HCT116 (cell line): Measurements from ENCODE around the gene ACTL9. TPM values are rescaled to one million over a fixed set of nuclear protein-coding genes. Genes with fewer than 3 reads are reported as not detected.

Source experiments
- ATAC-seq: fragments of 200-7000 bp; cut with Tn5 transposase; 2 replicates; pipeline ENCODE4 v1.9.1; 2020; ENCODE audit warnings: mild to moderate bottlenecking, moderate library complexity
- BruUV-seq: library from RNA; stranded (reverse); fragments of 400-500 nt; replicated peaks from 2 replicates; lab custom pipeline; 2021; lab: Mats Ljungman, UMichigan
- CTCF ChIA-PET: fragments of 300-600 bp; sonication (Branson Sonifier 250); formaldehyde crosslinking; loops from one replicate; lab custom pipeline; 2021; ENCODE audit warnings: antibody characterized with exemption; lab: Charles Lee
- POLR2A ChIA-PET: fragments of 300-600, 350-600 bp; sonication (Branson Sonifier 250); formaldehyde crosslinking; loops from one replicate; lab custom pipeline; 2021; ENCODE audit warnings: antibody characterized with exemption; lab: Charles Lee
- RAD21 ChIA-PET, 2 experiments: fragments of 300-600 bp; sonication (Branson Sonifier 250); formaldehyde crosslinking; loops; one replicate each; lab custom pipeline; 2023; ENCODE audit warnings: low total read pairs in 2 of 2; ENCODE audit not compliant: uncharacterized antibody in 2 of 2, unreplicated experiment in 2 of 2, low non-redundant PET in 1 of 2; lab: Charles Lee
- DNase-seq: peaks from one replicate; pipeline ENCODE4 v3.0.0-alpha.2; 2010; ENCODE audit warnings: low read depth, low spot score
- H2AFZ ChIP-seq: fragments of 200-600 bp; shearing (Covaris generic), sonication (generic); 2 replicates; pipeline ENCODE4 v1.6.1; 2017; ENCODE audit warnings: low read depth, mixed run types, mixed read lengths, antibody characterized with exemption, low read length; ENCODE audit not compliant: poor library complexity, severe bottlenecking
- H3K27ac ChIP-seq: 2 replicates; pipeline ENCODE4 v1.5.1; 2012; ENCODE audit warnings: low read depth, low read length
- H3K27me3 ChIP-seq: fragments of 200-600 bp; sonication (generic); 2 replicates; pipeline ENCODE4 v1.6.1; 2016; ENCODE audit warnings: mixed run types, low read length, mixed read lengths; ENCODE audit not compliant: insufficient read depth
- H3K36me3 ChIP-seq, 2 experiments: fragments of 200-500 bp in 1 of 2; fragments of 200-600 bp in 1 of 2; sonication (Bioruptor generic) in 1 of 2; sonication (generic) in 1 of 2; 2 replicates each; pipeline versions ENCODE4 v1.5.1 to v1.6.1; 2014 to 2016; ENCODE audit warnings: low read length in 2 of 2, inconsistent platforms in 1 of 2, mixed read lengths in 1 of 2, mixed run types in 1 of 2; ENCODE audit not compliant: insufficient read depth in 2 of 2, control insufficient read depth in 1 of 2
- H3K4me1 ChIP-seq, 2 experiments: fragments of 200-600 bp in 1 of 2; sonication (generic) in 1 of 2; 2 replicates each; pipeline versions ENCODE4 v1.5.1 to v1.6.1; 2012 to 2017; ENCODE audit warnings: low read length in 2 of 2, inconsistent platforms in 1 of 2, mild to moderate bottlenecking in 1 of 2, mixed read lengths in 1 of 2, mixed run types in 1 of 2, moderate library complexity in 1 of 2; ENCODE audit not compliant: insufficient read depth in 2 of 2, control insufficient read depth in 1 of 2
- H3K4me2 ChIP-seq: fragments of 200-600 bp; sonication (generic); 2 replicates; pipeline ENCODE4 v1.6.1; 2017; ENCODE audit warnings: mixed run types, low read length, mixed read lengths
- H3K4me3 ChIP-seq, 2 experiments: fragments of 200-600 bp in 1 of 2; sonication (generic) in 1 of 2; replicated peaks in 1 of 2; 2 replicates each; pipeline ENCODE4 v1.5.1; 2011 to 2016; ENCODE audit warnings: low read length in 2 of 2, control low read depth in 1 of 2, low read depth in 1 of 2, mild to moderate bottlenecking in 1 of 2, mixed read lengths in 1 of 2, mixed run types in 1 of 2
- H3K79me2 ChIP-seq: fragments of 200-600 bp; sonication (generic); 2 replicates; pipeline ENCODE4 v1.6.1; 2017; ENCODE audit warnings: mild to moderate bottlenecking, mixed run types, low read length, moderate library complexity, mixed read lengths; ENCODE audit not compliant: insufficient read depth
- H3K9ac ChIP-seq: fragments of 200-600 bp; sonication (generic); 2 replicates; pipeline ENCODE4 v1.6.1; 2016; ENCODE audit warnings: low read length, mixed read lengths
- H3K9me2 ChIP-seq: fragments of 200-600 bp; sonication (generic), shearing (Covaris generic); 2 replicates; pipeline ENCODE4 v1.6.1; 2017; ENCODE audit warnings: mixed run types, mild to moderate bottlenecking, moderate library complexity; ENCODE audit not compliant: insufficient read depth
- H3K9me3 ChIP-seq, 2 experiments: fragments of 200-500 bp in 1 of 2; fragments of 200-600 bp in 1 of 2; sonication (Bioruptor generic) in 1 of 2; sonication (generic) in 1 of 2; 2 replicates each; pipeline ENCODE4 v1.6.1; 2014 to 2017; ENCODE audit warnings: low read length in 2 of 2, mixed read lengths in 2 of 2, inconsistent platforms in 1 of 2, low read depth in 1 of 2, mild to moderate bottlenecking in 1 of 2, mixed run types in 1 of 2, moderate library complexity in 1 of 2; ENCODE audit not compliant: control insufficient read depth in 1 of 2, insufficient read depth in 1 of 2
- H4K20me1 ChIP-seq: fragments of 200-600 bp; sonication (generic), shearing (Covaris generic); 2 replicates; pipeline ENCODE4 v1.6.1; 2017; ENCODE audit warnings: mixed run types, mild to moderate bottlenecking, moderate library complexity; ENCODE audit not compliant: insufficient read depth
- ELF1 ChIP-seq: IDR thresholded peaks from 2 replicates; pipeline ENCODE4 v1.6.1; 2012; ENCODE audit warnings: low read depth, borderline replicate concordance
- EZH2 ChIP-seq: fragments of 200-600 bp; sonication (generic); IDR thresholded peaks from 2 replicates; pipeline ENCODE4 v1.6.1; 2017; ENCODE audit warnings: antibody characterized with exemption, mixed run types
- POLR2A ChIP-seq: IDR thresholded peaks from 2 replicates; pipeline ENCODE4 v1.7.0; 2011; ENCODE audit warnings: borderline replicate concordance; ENCODE audit not compliant: insufficient read depth, insufficient read length; ENCODE audit errors: extremely low read depth
- YY1 ChIP-seq: IDR thresholded peaks from 2 replicates; pipeline ENCODE4 v1.6.1; 2011; ENCODE audit warnings: low read length, low read depth, moderate library complexity, mild to moderate bottlenecking; ENCODE audit not compliant: insufficient replicate concordance; ENCODE audit errors: extremely low read depth
- intact Hi-C: fragments of 100-400 bp; cut with micrococcal nuclease; formaldehyde crosslinking; loops from 2 replicates; pipeline ENCODE4 v1.10.0; 2022
- total RNA-seq: library from RNA; stranded (reverse); gene quantifications from one replicate; pipeline ENCODE4 v1.2.1, GENCODE V29; 2021; ENCODE audit not compliant: unreplicated experiment

The ACTL9 gene
- total RNA-seq, 1 experiment from 2014 or later = not detected

GRCh38 chr19:8648240-8648639, 50.4 kb downstream of the ACTL9 start:
- RAD21 ChIA-PET = no interaction called here
- POLR2A ChIA-PET = no interaction called here
- no peaks in the 10 kb centered on the region for H3K79me2 ChIP-seq
- no peak overlapping the region for H3K9ac ChIP-seq
- no peaks in the 10 kb centered on the region for H3K4me1 ChIP-seq
- H2AFZ ChIP-seq = no peak overlapping the region
- no TSS peak for BruUV-seq
- no peaks in the 10 kb centered on the region for H3K9me2 ChIP-seq
- CTCF ChIA-PET = no interaction called here
- no peak for TF ChIP-seq ELF1
- no peak for TF ChIP-seq YY1
- no peak for TF ChIP-seq EZH2
- no peak for TF ChIP-seq POLR2A
- H3K4me2 ChIP-seq = no peak overlapping the region
- no peak overlapping the region for H3K4me3 ChIP-seq
- H3K9me3 ChIP-seq = no peaks in the 10 kb centered on the region
- no peaks in the 10 kb centered on the region for H4K20me1 ChIP-seq
- intact Hi-C loops = no loop called here
- no peaks in the 10 kb centered on the region for H3K27me3 ChIP-seq
- DNase-seq = no peak
- ATAC-seq = no peak
- no peaks in the 10 kb centered on the region for H3K36me3 ChIP-seq
- no peak overlapping the region for H3K27ac ChIP-seq

Other genes with a start within 250 kb of the ACTL9 start
- gene PRAM1, start 196.2 kb downstream of the ACTL9 start, total RNA-seq = 1.3 TPM
- 31.9 TPM for gene ZNF414, start 184.6 kb downstream of the ACTL9 start, total RNA-seq
- gene MYO1F, start 121.4 kb downstream of the ACTL9 start, total RNA-seq = 0.39 TPM
- gene ADAMTS10, start 88.1 kb downstream of the ACTL9 start, total RNA-seq = 10.2 TPM
- not detected for gene NFILZ, start 68.2 kb downstream of the ACTL9 start, total RNA-seq
- gene OR2Z1, start 22.8 kb upstream of the ACTL9 start, total RNA-seq = not detected
- 34.2 TPM for gene ZNF558, start 133.5 kb upstream of the ACTL9 start, total RNA-seq
- gene MBD3L1, start 133.6 kb upstream of the ACTL9 start, total RNA-seq = not detected